SU-DHL-6 (cell line): ENCODE data around the gene SPEF1.

Source experiments
- H2AFZ ChIP-seq: fragments of 200-600 bp; sonication (generic); 2 replicates; pipeline ENCODE4 v1.6.1; 2014; ENCODE audit warnings: low read depth, mild to moderate bottlenecking, moderate library complexity, mixed read lengths, antibody characterized with exemption, low read length; ENCODE audit not compliant: severe bottlenecking
- H3F3A ChIP-seq: fragments of 200-600 bp; shearing (Covaris generic); 2 replicates; pipeline ENCODE4 v1.6.0; 2016; ENCODE audit warnings: antibody characterized with exemption, mild to moderate bottlenecking; ENCODE audit not compliant: insufficient read depth
- H3K27ac ChIP-seq: fragments of 200-600 bp; sonication (generic); 2 replicates; pipeline ENCODE4 v1.5.1; 2016; ENCODE audit warnings: low read depth, mild to moderate bottlenecking, low read length, moderate library complexity, mixed read lengths
- H3K27me3 ChIP-seq: fragments of 200-600 bp; sonication (generic), shearing (Covaris generic); 2 replicates; pipeline ENCODE4 v1.6.0; 2014; ENCODE audit warnings: mild to moderate bottlenecking, low read length
- H3K36me3 ChIP-seq: fragments of 200-600 bp; sonication (generic); 2 replicates; pipeline ENCODE4 v1.6.1; 2014; ENCODE audit warnings: mild to moderate bottlenecking, low read length, mixed read lengths
- H3K4me2 ChIP-seq: fragments of 300-600, 200-600 bp; shearing (Covaris generic), sonication (generic); 2 replicates; pipeline ENCODE4 v1.6.0; 2014; ENCODE audit warnings: low read length, low read depth, mild to moderate bottlenecking; ENCODE audit not compliant: poor library complexity, severe bottlenecking
- H3K4me3 ChIP-seq: fragments of 200-600 bp; sonication (generic); 2 replicates; pipeline ENCODE4 v1.5.1; 2014; ENCODE audit warnings: antibody characterized with exemption, low read length, mild to moderate bottlenecking, mixed read lengths; ENCODE audit not compliant: insufficient read depth, poor library complexity, severe bottlenecking
- H3K79me2 ChIP-seq: fragments of 200-600 bp; sonication (generic); 2 replicates; pipeline ENCODE4 v1.6.1; 2014; ENCODE audit warnings: mild to moderate bottlenecking, low read length, moderate library complexity; ENCODE audit not compliant: insufficient read depth
- H3K9ac ChIP-seq: fragments of 200-600 bp; sonication (generic); 2 replicates; pipeline ENCODE4 v1.7.0; 2014; ENCODE audit warnings: mild to moderate bottlenecking, low read length
- H3K9me2 ChIP-seq: fragments of 200-600 bp; sonication (generic); replicated peaks from 2 replicates; pipeline ENCODE4 v1.6.1; 2014; ENCODE audit warnings: low read length; ENCODE audit not compliant: insufficient read depth
- H3K9me3 ChIP-seq: fragments of 200-600 bp; sonication (generic); 2 replicates; pipeline ENCODE4 v1.6.1; 2014; ENCODE audit warnings: low read length, mixed read lengths; ENCODE audit not compliant: insufficient read depth
- H4K20me1 ChIP-seq: fragments of 200-600 bp; sonication (generic); 2 replicates; pipeline ENCODE4 v1.6.1; 2014; ENCODE audit warnings: low read depth, mild to moderate bottlenecking, antibody characterized with exemption, low read length, moderate library complexity, mixed read lengths
- EZH2phosphoT487 ChIP-seq: fragments of 200-600 bp; sonication (generic), shearing (Covaris generic); conservative IDR thresholded peaks from 2 replicates; pipeline ENCODE4 v1.6.1; 2018; ENCODE audit warnings: mild to moderate bottlenecking, antibody characterized with exemption, low read length, moderate library complexity, mixed read lengths
- TF ChIP-seq, protein P1 (sequence below): fragments of 200-600 bp; sonication (generic); IDR thresholded peaks from one replicate; pipeline ENCODE4 v1.5.1; 2017; ENCODE audit warnings: antibody characterized with exemption, mild to moderate bottlenecking, low read length, moderate library complexity; ENCODE audit not compliant: insufficient read depth, poor library complexity, severe bottlenecking

Gene SPEF1

DNA sequence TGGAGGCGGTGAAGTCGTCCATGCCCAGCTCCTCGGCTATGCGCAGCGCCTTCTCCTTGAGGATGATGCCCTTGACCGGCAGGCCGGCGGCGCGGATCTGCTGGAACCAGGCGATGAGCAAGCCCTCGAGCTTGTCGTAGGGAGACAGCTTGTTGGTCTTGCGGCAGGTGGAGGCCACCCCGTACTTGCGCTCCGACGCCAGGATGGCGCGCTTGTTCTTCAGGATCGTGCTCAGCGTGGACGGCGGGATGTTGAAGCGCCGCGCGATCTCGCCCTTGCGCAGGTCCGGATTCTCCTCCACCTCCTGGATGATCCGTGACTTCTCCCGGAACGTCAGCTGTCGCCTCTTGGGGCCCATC lies 4.9 kb upstream of the SPEF1 start:
- Histone ChIP-seq H3K4me3 (peak overlapping the region; percentile 62), H3K27me3 (no peaks in the 10 kb centered on the region), H3K36me3 (no peaks in the 10 kb centered on the region), H3K27ac (0 out of 2 replicates have a peak overlapping the region, but pooled peaks have one; percentile 18), H3K9me2 (no peaks in the 10 kb centered on the region), H3K4me2 (peak overlapping the region; percentile 47), H3K79me2 (no peaks in the 10 kb centered on the region; the same call in 1 of the 2 replicates), H2AFZ (no peak overlapping the region), H3K9me3 (no peaks in the 10 kb centered on the region), H3F3A (peaks cover 6% of the 10 kb centered on the region; the same call in 1 of the 2 replicates), H3K9ac (peak overlapping the region; percentile 56), H4K20me1 (no peaks in the 10 kb centered on the region)
- TF ChIP-seq, protein P1, sequence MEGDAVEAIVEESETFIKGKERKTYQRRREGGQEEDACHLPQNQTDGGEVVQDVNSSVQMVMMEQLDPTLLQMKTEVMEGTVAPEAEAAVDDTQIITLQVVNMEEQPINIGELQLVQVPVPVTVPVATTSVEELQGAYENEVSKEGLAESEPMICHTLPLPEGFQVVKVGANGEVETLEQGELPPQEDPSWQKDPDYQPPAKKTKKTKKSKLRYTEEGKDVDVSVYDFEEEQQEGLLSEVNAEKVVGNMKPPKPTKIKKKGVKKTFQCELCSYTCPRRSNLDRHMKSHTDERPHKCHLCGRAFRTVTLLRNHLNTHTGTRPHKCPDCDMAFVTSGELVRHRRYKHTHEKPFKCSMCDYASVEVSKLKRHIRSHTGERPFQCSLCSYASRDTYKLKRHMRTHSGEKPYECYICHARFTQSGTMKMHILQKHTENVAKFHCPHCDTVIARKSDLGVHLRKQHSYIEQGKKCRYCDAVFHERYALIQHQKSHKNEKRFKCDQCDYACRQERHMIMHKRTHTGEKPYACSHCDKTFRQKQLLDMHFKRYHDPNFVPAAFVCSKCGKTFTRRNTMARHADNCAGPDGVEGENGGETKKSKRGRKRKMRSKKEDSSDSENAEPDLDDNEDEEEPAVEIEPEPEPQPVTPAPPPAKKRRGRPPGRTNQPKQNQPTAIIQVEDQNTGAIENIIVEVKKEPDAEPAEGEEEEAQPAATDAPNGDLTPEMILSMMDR: no peak
- TF ChIP-seq EZH2phosphoT487: no peak

DNA sequence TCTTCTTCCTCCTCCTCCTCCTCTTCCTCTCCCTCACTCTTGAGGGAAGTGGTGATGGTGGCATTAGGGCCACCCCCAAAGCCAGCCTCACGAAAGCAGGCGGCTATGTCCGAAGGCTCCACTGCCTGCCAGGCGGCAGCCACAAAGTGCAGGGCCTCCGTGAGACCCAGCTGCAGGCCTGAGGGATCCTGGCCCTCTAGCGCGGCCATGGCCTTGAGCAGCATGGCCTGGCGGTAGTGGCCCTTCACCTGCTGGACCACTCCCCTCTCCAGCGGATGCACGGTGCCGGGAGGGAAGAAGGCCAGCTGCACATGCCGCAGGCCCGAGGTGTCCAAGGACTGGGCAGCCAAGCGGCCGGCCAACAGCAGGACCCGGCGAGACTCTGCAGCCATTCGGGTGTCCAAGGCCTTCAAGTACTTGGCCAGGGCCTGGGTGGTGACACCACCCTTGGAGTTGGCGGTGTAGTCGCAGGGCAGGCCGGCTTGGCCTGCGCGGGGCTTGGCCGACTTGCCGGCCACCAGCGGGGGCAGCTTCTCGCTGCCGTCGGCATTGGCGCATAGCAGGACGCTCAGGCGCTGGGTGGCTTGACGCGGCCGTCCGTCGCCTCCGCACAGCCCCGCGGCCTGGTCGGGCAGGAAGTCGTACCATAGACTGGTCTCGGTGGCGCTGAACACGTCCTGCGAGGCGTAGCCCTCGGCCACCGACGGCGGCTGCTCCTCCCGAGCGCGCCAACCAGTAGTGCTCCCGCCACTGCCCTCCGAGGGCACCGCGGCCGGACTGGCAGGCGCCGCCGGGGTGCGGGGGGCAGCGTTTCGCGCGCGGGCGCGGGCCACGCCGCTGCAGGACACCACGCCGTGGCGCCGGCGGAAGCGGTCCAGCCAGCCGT lies 4.2 kb upstream of the SPEF1 start:
- H4K20me1 ChIP-seq: no peaks in the 10 kb centered on the region
- peak overlapping the region; percentile 47 for H3K4me2 ChIP-seq
- peaks cover 6% of the 10 kb centered on the region; the same call in 1 of the 2 replicates for H3F3A ChIP-seq
- H3K4me3 ChIP-seq: peak overlapping the region; percentile 62
- H3K36me3 ChIP-seq: no peaks in the 10 kb centered on the region
- no peak overlapping the region for H3K27ac ChIP-seq
- TF ChIP-seq EZH2phosphoT487: no peak
- TF ChIP-seq, protein P1: no peak
- H3K27me3 ChIP-seq: no peaks in the 10 kb centered on the region
- H3K9me3 ChIP-seq: no peaks in the 10 kb centered on the region
- no peaks in the 10 kb centered on the region; the same call in 1 of the 2 replicates for H3K79me2 ChIP-seq
- H3K9ac ChIP-seq: peak overlapping the region; percentile 56
- H3K9me2 ChIP-seq: no peaks in the 10 kb centered on the region
- no peak overlapping the region for H2AFZ ChIP-seq

DNA sequence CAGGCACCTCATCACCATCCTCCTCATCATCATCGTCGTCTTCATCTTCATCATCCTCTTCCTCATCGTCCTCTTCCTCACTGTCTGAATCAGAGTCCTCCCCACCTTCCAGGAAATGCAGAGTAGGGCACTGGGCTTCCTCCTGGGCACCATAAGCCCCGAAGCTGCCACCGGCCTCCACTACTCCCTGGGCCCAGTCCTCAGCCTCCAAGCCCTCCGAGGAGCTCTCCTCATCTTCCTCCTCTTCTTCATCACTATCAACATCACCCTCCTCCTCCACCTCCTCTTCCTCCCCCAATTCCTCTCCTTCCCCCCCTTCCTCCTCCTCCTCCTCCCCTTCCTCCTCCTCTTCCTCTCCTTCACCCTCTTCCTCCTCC lies 3.6 kb upstream of the SPEF1 start:
- TF ChIP-seq, protein P1: no peak
- TF ChIP-seq EZH2phosphoT487: no peak
- Histone ChIP-seq H3K9me3 (no peaks in the 10 kb centered on the region), H3K36me3 (no peaks in the 10 kb centered on the region), H3F3A (peaks cover 6% of the 10 kb centered on the region; the same call in 1 of the 2 replicates), H3K27me3 (no peaks in the 10 kb centered on the region), H3K79me2 (no peaks in the 10 kb centered on the region; the same call in 1 of the 2 replicates), H3K4me2 (peak overlapping the region; percentile 17), H4K20me1 (no peaks in the 10 kb centered on the region), H3K9ac (no peak overlapping the region), H2AFZ (no peak overlapping the region), H3K4me3 (no peak overlapping the region), H3K9me2 (no peaks in the 10 kb centered on the region), H3K27ac (no peak overlapping the region)
